ENCODE measurements around the gene CD34.

The CD34 gene

GRCh38 chr1:207860531-207860930 is 50.4 kb downstream of the CD34 start:
- FAIRE-seq: no peak
- no peak for DNase-seq (ENCODE audit: extremely low spot score, insufficient read length, low read depth)

DNA sequence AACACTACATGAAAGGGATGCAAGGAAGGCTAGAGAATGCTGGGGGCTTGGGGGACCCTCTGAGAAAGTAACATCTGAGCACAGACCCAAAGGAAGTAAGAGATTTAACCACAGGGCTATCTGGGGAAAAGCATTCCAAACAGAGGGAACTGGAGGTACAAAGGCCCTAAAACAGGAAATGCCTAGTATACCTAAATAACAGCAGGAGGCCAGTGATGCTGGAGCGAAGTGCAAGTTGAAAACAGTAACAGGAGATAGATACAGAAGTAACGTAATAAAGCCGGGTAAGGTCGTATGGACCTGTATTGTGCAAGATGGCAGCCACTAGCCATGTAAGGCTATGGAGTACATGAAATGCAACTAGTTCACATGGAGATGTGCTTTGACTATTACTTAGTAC is 52.1 kb downstream of the CD34 start:
- DNase-seq (ENCODE audit: extremely low spot score, insufficient read length, low read depth): no peak
- no peak for FAIRE-seq

- DNase-seq (ENCODE audit: extremely low spot score, insufficient read length, low read depth): no peak
- FAIRE-seq: no peak
These were observed 52.6 kb downstream of the CD34 start for GRCh38 chr1:207858281-207858680.

DNA sequence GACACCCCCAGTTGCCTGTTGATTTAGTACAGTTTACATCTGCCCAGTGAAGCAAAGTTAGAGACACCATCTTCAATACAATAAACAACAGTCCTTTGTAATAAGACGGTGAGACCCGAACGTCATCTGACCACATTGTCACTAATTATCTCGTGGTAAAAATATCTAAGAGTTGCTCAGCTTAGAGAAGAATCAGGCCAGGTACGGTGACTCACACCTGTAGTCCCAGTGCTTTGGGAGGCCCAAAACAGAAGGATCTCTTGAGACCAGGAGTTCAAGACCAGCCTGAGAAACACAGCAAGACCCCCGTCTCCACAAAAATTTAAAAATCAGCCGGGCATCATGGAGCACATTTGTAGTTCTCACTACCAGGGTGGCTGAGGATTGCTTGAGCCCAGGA is 53.5 kb downstream of the CD34 start:
- DNase-seq (ENCODE audit: extremely low spot score, insufficient read length, low read depth) (no peak), FAIRE-seq (no peak)

GRCh38 chr1:207856276-207857023 is 54.5 kb downstream of the CD34 start:
- no peak for FAIRE-seq
- no peak for DNase-seq (ENCODE audit: extremely low spot score, insufficient read length, low read depth)

DNA sequence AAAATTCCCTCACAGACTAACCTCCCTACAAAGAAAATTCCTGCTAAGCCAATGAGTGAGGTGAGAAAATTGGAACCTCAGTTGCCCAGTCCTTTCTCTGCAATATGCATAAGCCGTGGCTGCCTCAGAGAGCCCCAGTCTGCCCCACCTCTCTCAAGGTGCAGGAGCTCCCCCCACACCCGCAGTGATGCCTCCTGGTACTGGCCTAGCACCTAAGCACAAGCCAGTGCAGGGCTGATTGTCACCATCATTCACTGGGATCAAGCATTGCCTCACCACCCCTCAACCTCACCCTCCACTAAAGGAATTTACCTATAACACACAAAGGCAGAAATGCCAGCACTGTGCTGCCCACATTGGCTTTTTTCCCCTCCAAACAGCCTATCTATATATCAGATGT is 56.9 kb downstream of the CD34 start:
- no peak for FAIRE-seq
- DNase-seq (ENCODE audit: extremely low spot score, insufficient read length, low read depth): no peak

DNA sequence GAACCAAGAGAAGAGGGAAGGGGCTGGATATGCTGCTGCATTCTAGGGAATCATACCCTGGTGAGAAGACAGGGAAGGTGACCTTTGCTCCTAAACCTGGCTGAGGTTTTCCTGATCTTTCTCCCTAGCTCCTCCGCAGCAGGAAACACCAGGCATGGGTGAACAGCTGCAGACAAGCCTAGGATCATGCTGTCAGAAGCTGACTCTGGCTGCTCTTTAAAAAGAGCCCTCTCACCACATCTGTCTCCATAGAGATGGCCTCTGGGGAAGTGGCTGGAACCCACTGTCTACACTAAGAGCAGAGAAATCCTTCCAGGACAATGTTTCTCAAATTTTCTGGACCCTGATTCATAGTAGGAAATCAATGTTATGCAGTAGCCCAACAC is 57.6 kb downstream of the CD34 start:
- no peak for DNase-seq (ENCODE audit: extremely low spot score, insufficient read length, low read depth)
- no peak for FAIRE-seq

- no peak for FAIRE-seq
These were observed 58.2 kb downstream of the CD34 start for GRCh38 chr1:207852576-207853371.

GRCh38 chr1:207851696-207852095 is 59.2 kb downstream of the CD34 start:
- no peak for FAIRE-seq
- DNase-seq (ENCODE audit: extremely low spot score, insufficient read length, low read depth): no peak

More at GRCh38 chr1:207852576-207853371, 58.2 kb downstream of the CD34 start:
- DNase-seq (ENCODE audit: extremely low spot score, insufficient read length, low read depth): no peak

DNA sequence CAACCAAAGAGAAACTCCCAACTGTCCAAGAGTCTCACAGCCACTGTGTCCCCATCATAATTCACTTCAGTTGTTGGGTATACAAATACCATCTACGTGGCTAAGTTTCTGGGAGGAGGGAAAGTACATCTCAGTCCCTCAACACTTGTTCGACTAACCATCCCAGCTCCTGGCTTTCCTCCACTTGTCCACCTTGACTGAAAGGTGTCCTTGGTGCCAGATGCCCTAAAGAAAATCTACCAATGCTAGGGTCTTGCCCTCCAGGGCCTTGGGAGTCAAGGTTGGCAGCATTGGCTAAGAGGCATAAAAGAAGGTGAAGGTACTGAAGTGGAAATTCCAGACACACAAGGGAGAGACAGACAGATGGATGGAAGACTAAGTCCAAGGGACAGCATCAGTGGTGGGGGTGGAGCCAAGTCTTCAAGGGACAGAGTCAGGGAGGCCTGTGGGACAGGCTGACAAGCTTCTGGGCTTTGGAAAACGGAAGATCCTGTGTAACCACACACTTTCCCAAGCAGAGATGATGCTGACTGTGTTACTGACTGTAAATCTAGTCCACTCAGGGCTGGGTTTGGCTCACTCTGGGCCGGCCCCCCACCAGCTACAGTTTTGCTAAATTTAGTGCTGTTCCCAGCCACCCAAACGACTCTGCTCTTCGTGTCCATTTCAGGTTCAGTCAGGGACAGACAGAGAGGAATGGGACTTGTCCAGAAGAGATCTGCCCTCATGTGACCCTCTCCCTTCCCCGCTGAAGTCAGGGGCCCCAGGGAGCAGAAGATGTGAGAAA is 60.1 kb downstream of the CD34 start:
- DNase-seq (ENCODE audit: extremely low spot score, insufficient read length, low read depth) (no peak), FAIRE-seq (no peak)

GRCh38 chr1:207849646-207850045 is 61.3 kb downstream of the CD34 start:
- DNase-seq (ENCODE audit: extremely low spot score, insufficient read length, low read depth) (no peak), FAIRE-seq (no peak)

DNA sequence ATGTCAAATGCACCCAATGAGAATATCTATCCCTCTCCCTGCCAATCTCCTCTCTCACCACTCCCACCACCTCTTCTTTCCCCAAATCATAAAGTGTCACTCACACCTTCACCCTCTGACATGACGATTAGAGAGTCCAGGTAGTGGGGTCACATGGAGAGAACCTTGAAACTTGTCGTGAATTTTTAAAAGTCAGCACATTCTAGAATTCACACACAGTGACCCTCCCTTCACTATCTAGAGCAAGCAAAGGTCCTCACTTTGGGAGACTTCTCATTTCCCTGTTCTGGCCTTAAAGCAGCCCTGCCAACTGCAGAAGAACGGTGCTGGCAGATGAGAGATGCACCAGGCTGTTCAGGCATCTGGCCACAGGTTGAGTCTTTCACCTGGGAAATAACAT is 61.9 kb downstream of the CD34 start:
- DNase-seq (ENCODE audit: extremely low spot score, insufficient read length, low read depth): no peak
- FAIRE-seq: no peak

DNA sequence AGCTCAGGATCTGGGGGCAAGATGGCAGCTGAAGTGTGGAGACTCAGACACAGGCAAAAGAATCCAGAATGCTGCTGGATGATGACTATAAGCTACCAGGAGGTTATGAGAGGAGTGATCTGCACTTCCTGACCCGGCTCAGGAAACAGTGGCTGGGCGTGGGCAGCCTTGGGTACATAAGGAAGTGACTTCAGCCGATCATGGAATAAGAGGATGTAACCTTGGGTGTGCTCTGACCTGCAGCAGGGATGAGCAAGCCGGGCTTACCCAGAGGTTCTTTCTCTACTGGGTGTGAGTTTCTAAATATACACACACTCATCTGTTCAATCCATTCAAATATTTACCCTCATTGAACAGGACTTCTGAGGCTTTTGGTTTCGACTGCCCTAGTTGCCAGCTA is 62.7 kb downstream of the CD34 start:
- no peak for DNase-seq (ENCODE audit: extremely low spot score, insufficient read length, low read depth)
- no peak for FAIRE-seq

GRCh38 chr1:207847116-207847515 is 63.8 kb downstream of the CD34 start:
- DNase-seq (ENCODE audit: extremely low spot score, insufficient read length, low read depth) (no peak), FAIRE-seq (no peak)

DNA sequence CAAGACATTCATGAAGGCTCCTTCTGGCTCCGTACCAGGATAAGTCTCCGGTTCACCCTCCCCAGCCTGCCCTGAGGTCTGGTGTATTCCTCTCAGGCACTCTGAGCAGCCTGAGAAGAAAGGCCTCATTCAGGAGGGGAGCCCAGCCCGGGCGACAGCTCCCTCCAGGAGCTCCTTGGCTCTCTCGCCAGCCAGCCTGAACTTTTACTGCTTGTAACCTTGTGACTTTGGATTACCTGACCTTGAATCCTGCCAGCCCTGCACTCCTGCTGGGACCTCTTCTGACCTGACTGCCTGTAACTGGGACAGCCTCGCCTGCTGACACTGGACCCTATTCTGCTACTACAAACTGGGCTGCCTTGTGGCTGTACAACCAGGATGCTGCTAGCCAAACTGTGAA is 65.8 kb downstream of the CD34 start:
- no peak for DNase-seq (ENCODE audit: extremely low spot score, insufficient read length, low read depth)
- no peak for FAIRE-seq

- no peak for DNase-seq (ENCODE audit: extremely low spot score, insufficient read length, low read depth)
- FAIRE-seq: no peak
These were observed 66.6 kb downstream of the CD34 start for GRCh38 chr1:207844371-207844770.

DNA sequence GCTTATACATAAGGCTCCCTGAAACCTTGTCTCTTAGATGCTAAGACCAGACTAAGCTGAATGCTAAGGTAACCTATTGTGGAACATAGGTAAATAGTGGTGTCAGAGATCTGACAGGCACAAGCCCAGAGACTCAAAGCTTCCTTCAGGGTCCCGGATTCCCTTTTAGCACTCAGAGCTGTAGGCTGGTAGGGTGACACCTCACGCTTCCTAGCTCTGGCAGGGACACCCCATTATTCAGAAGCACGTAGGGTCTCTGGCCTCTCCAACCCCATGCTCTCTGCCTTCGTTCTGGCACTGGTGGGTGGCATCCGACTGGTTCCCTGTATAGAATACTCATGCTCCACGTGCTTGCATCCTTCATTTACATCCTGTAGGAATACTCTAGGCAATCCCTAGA is 68.4 kb downstream of the CD34 start:
- no peak for DNase-seq (ENCODE audit: extremely low spot score, insufficient read length, low read depth)
- FAIRE-seq: no peak

GRCh38 chr1:207841901-207842300 is 69.0 kb downstream of the CD34 start:
- no peak for FAIRE-seq
- DNase-seq (ENCODE audit: extremely low spot score, insufficient read length, low read depth): no peak

DNA sequence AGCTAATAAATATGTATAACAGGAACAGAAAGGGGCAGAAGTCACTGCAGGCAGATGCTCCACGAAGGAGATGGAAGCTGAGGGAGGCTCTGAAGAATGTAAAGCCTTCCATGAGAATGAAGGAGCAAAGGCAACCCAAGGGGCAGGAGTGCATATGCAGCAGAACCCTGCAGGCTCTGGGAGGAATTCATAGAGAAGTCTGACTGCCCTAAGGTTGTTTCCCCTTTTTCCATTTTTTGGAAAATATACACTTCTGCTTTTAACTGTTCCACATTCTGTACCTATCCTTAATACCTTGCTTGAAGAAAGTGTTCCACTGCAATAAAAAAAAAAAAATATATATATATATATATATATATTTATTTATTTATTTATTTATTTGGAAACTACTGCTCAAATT is 69.6 kb downstream of the CD34 start:
- FAIRE-seq (no peak), DNase-seq (ENCODE audit: extremely low spot score, insufficient read length, low read depth) (no peak)

GRCh38 chr1:207840380-207840779 is 70.5 kb downstream of the CD34 start:
- FAIRE-seq: no peak

DNA sequence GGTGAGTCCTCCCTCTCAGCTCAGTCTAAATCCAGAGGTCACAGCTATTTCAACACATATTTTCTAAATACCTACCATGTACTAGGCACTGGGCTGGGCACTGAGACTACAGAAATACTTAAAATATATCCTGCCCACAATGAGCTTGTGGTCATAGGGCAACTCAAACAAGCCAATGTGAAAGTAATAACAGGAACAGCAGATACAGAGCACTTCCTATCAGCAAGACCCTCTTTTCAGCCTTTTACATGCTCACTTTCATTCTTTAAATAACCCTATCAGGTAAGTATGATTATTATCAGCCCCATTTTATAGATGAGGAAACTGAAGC is 71.9 kb downstream of the CD34 start:
- FAIRE-seq: no peak
- DNase-seq (ENCODE audit: extremely low spot score, insufficient read length, low read depth): no peak

More at GRCh38 chr1:207840380-207840779, 70.5 kb downstream of the CD34 start:
- DNase-seq (ENCODE audit: extremely low spot score, insufficient read length, low read depth): no peak
